Measurements from ENCODE around the gene CXCL17. TPM values are rescaled to one million over a fixed set of nuclear protein-coding genes. Genes with fewer than 3 reads are reported as not detected.
"Not testable (repeated sequence)": the region's sequence is repeated elsewhere in the genome, so short reads cannot be mapped to it uniquely, and the experiment has no call there.

Gene CXCL17
- polyA plus RNA-seq (ENCODE audit: insufficient read length in 4 of 4): under 1 TPM in 2 of 4 donors, not detected in 2; 0.27 to 0.64 TPM

GRCh38 chr19:42442833-42443232, at the start of gene CXCL17:
Gene CXCL17, minus strand, starts transcription at chr19:42442946. Its CDS starts 114 bp downstream, at chr19:42442832.
- DNase-seq (ENCODE audit: low read depth in 4 of 4, low spot score in 3 of 4): no peak

- DNase-seq (ENCODE audit: low read depth in 4 of 4, low spot score in 3 of 4): no peak
Observed at GRCh38 chr19:42488783-42489521, 46.2 kb upstream of the CXCL17 start.

GRCh38 chr19:42487798-42488178, 45.0 kb upstream of the CXCL17 start:
- no peak for DNase-seq (ENCODE audit: low read depth in 4 of 4, low spot score in 3 of 4)

GRCh38 chr19:42487032-42487797, 44.5 kb upstream of the CXCL17 start:
- DNase-seq (ENCODE audit: low read depth in 4 of 4, low spot score in 3 of 4): no peak

GRCh38 chr19:42485036-42485435, 42.3 kb upstream of the CXCL17 start:
- not testable (repeated sequence) for DNase-seq (ENCODE audit: low read depth in 4 of 4, low spot score in 3 of 4)

- DNase-seq (ENCODE audit: low read depth in 4 of 4, low spot score in 3 of 4): no peak
Observed at GRCh38 chr19:42480335-42481095, 37.8 kb upstream of the CXCL17 start.

- DNase-seq (ENCODE audit: low read depth in 4 of 4, low spot score in 3 of 4): no peak
Observed at GRCh38 chr19:42479736-42480135, 37.0 kb upstream of the CXCL17 start.

GRCh38 chr19:42478765-42479311, 36.1 kb upstream of the CXCL17 start:
- no peak for DNase-seq (ENCODE audit: low read depth in 4 of 4, low spot score in 3 of 4)

GRCh38 chr19:42477933-42478332, 35.2 kb upstream of the CXCL17 start:
- DNase-seq (ENCODE audit: low read depth in 4 of 4, low spot score in 3 of 4): no peak

GRCh38 chr19:42477117-42477516, 34.4 kb upstream of the CXCL17 start:
- DNase-seq (ENCODE audit: low read depth in 4 of 4, low spot score in 3 of 4): no peak

- DNase-seq (ENCODE audit: low read depth in 4 of 4, low spot score in 3 of 4): no peak
Observed at GRCh38 chr19:42475366-42475765, 32.6 kb upstream of the CXCL17 start.

- DNase-seq (ENCODE audit: low read depth in 4 of 4, low spot score in 3 of 4): no peak
Observed at GRCh38 chr19:42474743-42475142, 32.0 kb upstream of the CXCL17 start.

- DNase-seq (ENCODE audit: low read depth in 4 of 4, low spot score in 3 of 4): no peak
Observed at GRCh38 chr19:42473686-42474085, 30.9 kb upstream of the CXCL17 start.

GRCh38 chr19:42472402-42473147, 29.8 kb upstream of the CXCL17 start:
- no peak for DNase-seq (ENCODE audit: low read depth in 4 of 4, low spot score in 3 of 4)

- DNase-seq (ENCODE audit: low read depth in 4 of 4, low spot score in 3 of 4): no peak
Observed at GRCh38 chr19:42471554-42472249, 29.0 kb upstream of the CXCL17 start.

- no peak for DNase-seq (ENCODE audit: low read depth in 4 of 4, low spot score in 3 of 4)
Observed at GRCh38 chr19:42469311-42470235, 26.8 kb upstream of the CXCL17 start.

- no peak for DNase-seq (ENCODE audit: low read depth in 4 of 4, low spot score in 3 of 4)
Observed at GRCh38 chr19:42468273-42468796, 25.6 kb upstream of the CXCL17 start.

- DNase-seq (ENCODE audit: low read depth in 4 of 4, low spot score in 3 of 4): no peak
Observed at GRCh38 chr19:42467183-42467760, 24.5 kb upstream of the CXCL17 start.

All from right renal pelvis (tissue), 4 donors.